Loucy (cell line): ENCODE results near the gene SAMSN1.

Experiments
- H2AFZ ChIP-seq: fragments of 200-600 bp; sonication (generic); 2 replicates; pipeline ENCODE4 v1.6.0; 2016; ENCODE audit warnings: antibody characterized with exemption, mild to moderate bottlenecking, low read length, moderate library complexity
- H3F3A ChIP-seq: fragments of 200-600 bp; 2 replicates; pipeline ENCODE4 v1.6.0; 2016; ENCODE audit warnings: antibody characterized with exemption, low read depth, mild to moderate bottlenecking
- H3K27me3 ChIP-seq: fragments of 200-600 bp; sonication (generic); 2 replicates; pipeline ENCODE4 v1.6.1; 2014; ENCODE audit warnings: low read length, mild to moderate bottlenecking; ENCODE audit not compliant: insufficient read depth, poor library complexity, severe bottlenecking
- H3K36me3 ChIP-seq: fragments of 200-600 bp; sonication (generic); 2 replicates; pipeline ENCODE4 v1.6.1; 2016; ENCODE audit warnings: low read length; ENCODE audit not compliant: insufficient read depth
- H3K4me1 ChIP-seq: fragments of 200-600 bp; sonication (generic); 2 replicates; pipeline ENCODE4 v1.5.1; 2014; ENCODE audit warnings: low read length, mild to moderate bottlenecking; ENCODE audit not compliant: insufficient read depth, poor library complexity, severe bottlenecking
- H3K4me2 ChIP-seq: fragments of 200-600 bp; sonication (generic); 2 replicates; pipeline ENCODE4 v1.6.0; 2014; ENCODE audit warnings: antibody characterized with exemption, low read length, low read depth, mild to moderate bottlenecking; ENCODE audit not compliant: poor library complexity, severe bottlenecking
- H3K4me3 ChIP-seq: fragments of 200-600 bp; sonication (generic); 2 replicates; pipeline ENCODE4 v1.5.1; 2014; ENCODE audit warnings: low read length, mild to moderate bottlenecking, mixed read lengths; ENCODE audit not compliant: poor library complexity, severe bottlenecking
- H3K79me2 ChIP-seq: fragments of 200-600 bp; sonication (generic); 2 replicates; pipeline ENCODE4 v1.6.1; 2014; ENCODE audit warnings: low read length; ENCODE audit not compliant: insufficient read depth
- H3K9ac ChIP-seq: fragments of 200-600 bp; sonication (generic); 2 replicates; pipeline ENCODE4 v1.6.0; 2014; ENCODE audit warnings: mild to moderate bottlenecking, low read depth, low read length, moderate library complexity; ENCODE audit not compliant: poor library complexity, severe bottlenecking
- H3K9me2 ChIP-seq: fragments of 200-600 bp; sonication (generic); replicated peaks from 2 replicates; pipeline ENCODE4 v1.6.1; 2016; ENCODE audit warnings: low read depth, low read length, mixed read lengths
- H3K9me3 ChIP-seq: fragments of 200-600 bp; sonication (generic); 2 replicates; pipeline ENCODE4 v1.6.1; 2014; ENCODE audit warnings: mild to moderate bottlenecking, antibody characterized with exemption, low read length, low read depth; ENCODE audit not compliant: insufficient read depth
- H4K20me1 ChIP-seq: fragments of 200-600 bp; sonication (generic); 2 replicates; pipeline ENCODE4 v1.6.0; 2014; ENCODE audit warnings: antibody characterized with exemption, low read length, mild to moderate bottlenecking; ENCODE audit not compliant: insufficient read depth, poor library complexity, severe bottlenecking
- EZH2phosphoT487 ChIP-seq: fragments of 200-600 bp; IDR thresholded peaks from 2 replicates; pipeline ENCODE4 v1.6.1; 2018; ENCODE audit warnings: antibody characterized with exemption, mild to moderate bottlenecking, moderate library complexity, borderline replicate concordance
- TF ChIP-seq, protein P1 (sequence below): fragments of 200-600 bp; sonication (generic); conservative IDR thresholded peaks from 2 replicates; pipeline ENCODE4 v1.5.1; 2014; ENCODE audit warnings: mild to moderate bottlenecking, antibody characterized with exemption, low read length

SAMSN1 gene

DNA sequence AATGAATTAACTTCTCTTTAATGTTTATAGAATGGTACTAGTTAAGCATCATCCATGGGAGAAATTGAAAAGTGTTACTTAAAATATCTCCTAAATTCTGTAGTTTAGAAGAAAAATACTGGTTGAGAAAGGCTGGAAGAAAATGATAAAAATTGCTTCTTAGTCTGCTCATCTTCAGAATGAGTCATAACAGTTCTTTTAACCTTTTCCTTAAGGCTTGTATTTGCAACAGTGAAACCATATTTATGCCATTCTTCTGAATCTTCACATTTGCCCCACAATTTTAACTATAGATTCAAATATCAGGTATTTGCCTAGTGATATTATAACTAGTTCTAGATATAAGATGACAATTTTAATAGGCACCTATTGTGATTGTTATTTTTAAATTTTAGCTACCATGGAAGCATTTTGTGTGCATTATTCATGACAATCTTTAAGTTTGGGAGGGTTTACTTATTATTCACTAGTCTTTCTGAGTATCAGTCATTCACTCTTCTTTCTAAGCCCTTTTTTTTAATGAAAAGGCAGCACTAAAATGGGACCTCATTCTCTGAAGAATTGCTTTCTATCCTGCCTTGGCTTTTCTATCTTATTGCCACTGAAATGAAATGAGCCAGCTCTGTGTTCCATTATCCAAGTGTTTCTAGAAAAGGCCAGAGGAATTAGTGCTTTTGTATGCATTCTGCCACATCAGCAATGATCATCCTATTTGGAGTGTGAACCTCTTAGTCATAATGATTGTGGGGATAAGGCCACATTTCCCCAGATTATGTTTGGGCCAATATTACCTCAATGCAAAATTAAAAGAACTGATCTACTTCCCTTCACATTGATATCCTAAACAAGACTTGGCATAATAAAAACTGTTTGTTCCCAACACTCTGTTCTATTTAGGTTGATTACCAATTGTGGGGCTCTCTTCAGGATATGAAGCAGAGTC lies 58.4 kb downstream of the SAMSN1 start:
- Histone ChIP-seq H3K79me2 (no peaks in the 10 kb centered on the region), H3K9me3 (no peaks in the 10 kb centered on the region), H3K36me3 (peaks cover 4% of the 10 kb centered on the region; the same call in 1 of the 2 replicates), H3K27me3 (no peaks in the 10 kb centered on the region), H3F3A (no peaks in the 10 kb centered on the region), H2AFZ (no peak overlapping the region), H3K4me2 (no peak overlapping the region), H3K9ac (no peak overlapping the region), H3K9me2 (no peaks in the 10 kb centered on the region), H3K4me3 (no peak overlapping the region), H3K4me1 (peaks cover 1% of the 10 kb centered on the region), H4K20me1 (no peaks in the 10 kb centered on the region)
- TF ChIP-seq, protein P1, sequence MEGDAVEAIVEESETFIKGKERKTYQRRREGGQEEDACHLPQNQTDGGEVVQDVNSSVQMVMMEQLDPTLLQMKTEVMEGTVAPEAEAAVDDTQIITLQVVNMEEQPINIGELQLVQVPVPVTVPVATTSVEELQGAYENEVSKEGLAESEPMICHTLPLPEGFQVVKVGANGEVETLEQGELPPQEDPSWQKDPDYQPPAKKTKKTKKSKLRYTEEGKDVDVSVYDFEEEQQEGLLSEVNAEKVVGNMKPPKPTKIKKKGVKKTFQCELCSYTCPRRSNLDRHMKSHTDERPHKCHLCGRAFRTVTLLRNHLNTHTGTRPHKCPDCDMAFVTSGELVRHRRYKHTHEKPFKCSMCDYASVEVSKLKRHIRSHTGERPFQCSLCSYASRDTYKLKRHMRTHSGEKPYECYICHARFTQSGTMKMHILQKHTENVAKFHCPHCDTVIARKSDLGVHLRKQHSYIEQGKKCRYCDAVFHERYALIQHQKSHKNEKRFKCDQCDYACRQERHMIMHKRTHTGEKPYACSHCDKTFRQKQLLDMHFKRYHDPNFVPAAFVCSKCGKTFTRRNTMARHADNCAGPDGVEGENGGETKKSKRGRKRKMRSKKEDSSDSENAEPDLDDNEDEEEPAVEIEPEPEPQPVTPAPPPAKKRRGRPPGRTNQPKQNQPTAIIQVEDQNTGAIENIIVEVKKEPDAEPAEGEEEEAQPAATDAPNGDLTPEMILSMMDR: no peak
- no peak for TF ChIP-seq EZH2phosphoT487

DNA sequence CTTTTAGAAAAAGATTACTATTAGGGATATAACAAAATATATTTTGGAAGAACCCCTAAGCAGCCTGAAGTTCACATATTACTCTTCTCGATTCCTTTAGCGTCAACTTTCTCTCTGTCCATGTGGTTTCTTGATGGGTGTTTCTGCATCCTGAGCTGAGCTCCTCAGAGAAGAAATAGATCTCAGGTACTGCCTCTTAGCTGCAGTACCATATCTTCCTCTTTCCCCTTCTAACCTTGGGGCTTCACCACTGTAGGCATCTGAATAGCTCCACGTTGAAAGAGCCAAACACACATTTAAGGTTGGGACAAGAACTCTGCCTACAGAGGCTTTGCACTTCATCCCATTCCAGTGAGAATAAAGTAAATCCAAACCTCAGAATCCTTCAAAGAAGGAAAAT lies 59.2 kb downstream of the SAMSN1 start:
- H3K79me2 ChIP-seq: no peaks in the 10 kb centered on the region
- H2AFZ ChIP-seq: no peak overlapping the region
- H4K20me1 ChIP-seq: no peaks in the 10 kb centered on the region
- no peak overlapping the region for H3K4me3 ChIP-seq
- H3K9ac ChIP-seq: no peak overlapping the region
- no peaks in the 10 kb centered on the region for H3K9me2 ChIP-seq
- TF ChIP-seq, protein P1: no peak
- TF ChIP-seq EZH2phosphoT487: no peak
- H3K4me2 ChIP-seq: no peak overlapping the region
- no peaks in the 10 kb centered on the region for H3K27me3 ChIP-seq
- H3F3A ChIP-seq: no peaks in the 10 kb centered on the region
- H3K4me1 ChIP-seq: peaks cover 9% of the 10 kb centered on the region
- H3K9me3 ChIP-seq: no peaks in the 10 kb centered on the region
- peaks cover 4% of the 10 kb centered on the region; the same call in 1 of the 2 replicates for H3K36me3 ChIP-seq

DNA sequence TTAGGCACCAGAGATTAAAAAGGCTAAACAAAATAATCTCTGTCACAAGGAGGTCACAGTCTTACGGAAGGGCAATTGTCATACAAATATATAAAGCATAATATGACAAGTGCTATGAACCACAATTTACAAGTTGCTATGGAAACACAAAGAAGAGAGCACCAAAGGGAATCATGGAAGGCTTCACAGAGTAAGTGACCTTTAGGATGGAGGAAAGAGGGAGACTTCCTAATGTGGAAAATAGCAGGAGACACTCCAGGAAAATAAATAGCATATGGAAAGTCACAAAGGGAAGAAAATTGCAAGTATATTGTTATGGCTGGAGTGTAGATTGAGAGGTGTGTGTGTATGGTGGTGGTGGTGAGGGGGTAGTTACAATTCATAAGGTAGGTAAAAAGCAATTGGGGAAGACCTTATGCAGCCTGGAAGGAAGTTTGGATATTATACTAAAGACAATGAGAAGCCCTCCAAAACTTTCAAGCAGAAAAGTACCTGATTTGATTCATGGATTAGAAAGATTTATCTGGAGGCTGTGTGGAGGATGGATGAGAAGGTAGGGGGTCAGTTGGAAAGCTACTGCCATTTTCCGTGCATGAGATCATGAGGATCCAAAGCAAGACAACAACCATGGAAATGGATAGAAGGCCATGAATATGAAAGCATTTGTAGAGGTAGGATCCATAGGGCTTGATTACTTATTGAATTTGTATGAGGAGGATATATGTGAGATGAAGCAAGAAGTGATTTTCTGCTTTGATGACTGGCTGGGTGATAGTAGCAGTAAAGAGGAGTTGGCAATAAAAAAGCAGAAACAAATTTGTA lies 61.7 kb downstream of the SAMSN1 start:
- Histone ChIP-seq H2AFZ (no peak overlapping the region), H3K36me3 (peaks cover 4% of the 10 kb centered on the region; the same call in 1 of the 2 replicates), H3F3A (no peaks in the 10 kb centered on the region), H3K9me2 (no peaks in the 10 kb centered on the region), H3K4me1 (peaks cover 17% of the 10 kb centered on the region), H3K27me3 (no peaks in the 10 kb centered on the region), H3K9me3 (no peaks in the 10 kb centered on the region), H4K20me1 (no peaks in the 10 kb centered on the region), H3K4me2 (no peak overlapping the region), H3K4me3 (no peak overlapping the region), H3K9ac (no peak overlapping the region), H3K79me2 (no peaks in the 10 kb centered on the region)
- no peak for TF ChIP-seq EZH2phosphoT487
- TF ChIP-seq, protein P1: no peak
